GM10847 (cell line): ENCODE results near the gene CAMK1D.

Experiments used
- POLR2A ChIP-seq: IDR thresholded peaks from 2 replicates; pipeline ENCODE4 v1.6.1; 2011; ENCODE audit not compliant: insufficient read length; ENCODE audit errors: extremely low read depth

CAMK1D gene

GRCh38 chr10:12583891-12584595 lies 234.7 kb downstream of the CAMK1D start:
- TF ChIP-seq POLR2A = no peak

GRCh38 chr10:12586741-12587140 lies 237.4 kb downstream of the CAMK1D start:
- no peak for TF ChIP-seq POLR2A

DNA sequence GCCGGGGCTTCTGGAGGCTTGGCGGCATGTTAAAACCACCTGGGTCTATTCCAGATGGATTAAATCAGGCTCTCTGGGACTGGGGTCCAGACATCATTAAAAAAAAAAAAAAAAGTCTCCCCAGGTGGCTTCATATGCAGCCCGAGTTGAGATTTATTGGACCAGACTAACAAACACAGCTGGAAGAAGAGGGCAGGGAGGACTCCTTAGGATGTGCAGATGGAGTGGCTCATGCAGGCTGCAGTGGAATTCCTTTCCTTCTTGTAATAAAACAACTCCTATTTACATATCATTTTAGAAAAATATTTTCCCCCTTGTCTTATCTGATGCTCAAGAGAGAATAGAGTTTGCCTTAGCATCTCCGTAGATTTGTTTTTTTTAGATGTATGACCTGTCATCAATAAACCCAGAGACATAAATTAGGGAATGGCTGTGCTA lies 238.1 kb downstream of the CAMK1D start:
- TF ChIP-seq POLR2A = no peak

GRCh38 chr10:12588091-12588860 lies 238.9 kb downstream of the CAMK1D start:
- TF ChIP-seq POLR2A = no peak

DNA sequence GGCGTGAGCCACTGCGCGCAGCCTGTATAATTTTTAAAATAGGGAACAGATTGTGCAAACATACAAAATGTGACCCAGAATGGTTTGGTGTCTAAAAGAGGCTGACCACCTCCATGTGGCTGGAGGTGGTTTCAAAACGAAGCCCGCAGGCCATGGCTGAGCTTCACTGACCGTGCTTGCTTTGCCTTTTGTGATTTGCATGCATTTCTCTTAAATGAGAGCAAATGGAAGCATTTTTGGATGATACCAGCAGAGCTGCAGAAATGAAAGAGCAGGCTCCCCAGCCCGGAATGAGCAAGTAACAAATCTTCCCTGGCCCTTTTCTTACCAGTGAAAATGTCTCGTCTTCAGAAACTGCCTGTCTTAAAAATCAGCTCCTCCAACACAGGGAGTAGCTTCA lies 239.9 kb downstream of the CAMK1D start:
- TF ChIP-seq POLR2A = no peak

DNA sequence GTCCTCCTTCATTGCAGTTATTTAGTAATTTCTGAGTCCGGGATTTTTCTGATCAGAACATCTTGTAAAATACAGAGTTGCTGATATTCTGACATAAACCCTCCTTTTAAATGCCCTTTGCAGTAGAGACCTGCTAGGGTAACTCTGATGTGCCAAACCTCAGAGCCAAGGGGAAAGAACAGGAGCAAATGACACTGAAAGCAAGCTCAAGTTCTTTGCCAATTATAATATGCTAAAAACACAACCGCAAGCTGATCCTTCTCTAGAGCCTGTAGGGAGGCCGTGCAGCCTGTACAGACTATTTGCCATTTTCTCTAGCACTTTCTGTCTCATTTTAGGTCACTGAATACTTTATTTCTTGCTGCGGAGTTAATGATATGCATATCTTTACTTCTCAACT lies 240.4 kb downstream of the CAMK1D start:
- TF ChIP-seq POLR2A = no peak

- TF ChIP-seq POLR2A = no peak
Observed at GRCh38 chr10:12590675-12591659, 241.6 kb downstream of the CAMK1D start.

- no peak for TF ChIP-seq POLR2A
Observed at GRCh38 chr10:12592967-12593366, 243.6 kb downstream of the CAMK1D start.

- TF ChIP-seq POLR2A = no peak
Observed at GRCh38 chr10:12594448-12594944, 245.1 kb downstream of the CAMK1D start.

- TF ChIP-seq POLR2A = no peak
Observed at GRCh38 chr10:12595936-12596576, 246.7 kb downstream of the CAMK1D start.

- no peak for TF ChIP-seq POLR2A
Observed at GRCh38 chr10:12597176-12597575, 247.8 kb downstream of the CAMK1D start.

GRCh38 chr10:12597788-12598765 lies 248.7 kb downstream of the CAMK1D start:
- no peak for TF ChIP-seq POLR2A

- no peak for TF ChIP-seq POLR2A
Observed at GRCh38 chr10:12600652-12601051, 251.3 kb downstream of the CAMK1D start.
